ENCODE results near the gene PCGF3. TPM values are rescaled to one million over a fixed set of nuclear protein-coding genes. Genes with fewer than 3 reads are reported as not detected.
"Not testable (repeated sequence)": the region's sequence is repeated elsewhere in the genome, so short reads cannot be mapped to it uniquely, and the experiment has no call there.

PCGF3 gene
- total and polyA plus RNA-seq, 3 donors from 2014 or later = 37.3 to 84.8 (median 84.2) TPM

DNA sequence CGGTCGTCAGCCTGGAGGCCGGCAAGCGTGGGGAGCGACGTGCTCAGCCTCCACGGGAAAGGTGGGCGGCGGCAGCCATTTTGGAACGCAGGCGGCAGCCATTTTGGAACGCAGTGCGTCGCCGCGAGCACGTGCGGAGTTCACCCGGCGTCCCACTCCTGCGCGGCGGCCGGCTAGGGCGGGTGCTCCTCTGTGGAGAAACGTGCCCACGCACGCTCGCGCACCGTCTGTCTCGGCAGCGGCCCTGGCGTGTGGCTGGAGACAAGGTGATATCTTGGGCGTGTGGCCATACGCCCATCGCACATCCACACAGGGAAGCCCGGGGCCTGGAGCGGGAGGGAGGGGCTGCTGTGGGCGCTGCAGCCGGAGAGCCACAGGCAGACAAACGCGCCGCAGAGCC lies 99.2 kb downstream of the PCGF3 start:
- 47 to 74% methylated on average over 22 to 44 of the region's 44 CpGs for WGBS, 2 donors
- no peak overlapping the region for H3K27ac ChIP-seq
- no peaks in the 10 kb centered on the region for H3K9me3 ChIP-seq
- TF ChIP-seq, protein P1, sequence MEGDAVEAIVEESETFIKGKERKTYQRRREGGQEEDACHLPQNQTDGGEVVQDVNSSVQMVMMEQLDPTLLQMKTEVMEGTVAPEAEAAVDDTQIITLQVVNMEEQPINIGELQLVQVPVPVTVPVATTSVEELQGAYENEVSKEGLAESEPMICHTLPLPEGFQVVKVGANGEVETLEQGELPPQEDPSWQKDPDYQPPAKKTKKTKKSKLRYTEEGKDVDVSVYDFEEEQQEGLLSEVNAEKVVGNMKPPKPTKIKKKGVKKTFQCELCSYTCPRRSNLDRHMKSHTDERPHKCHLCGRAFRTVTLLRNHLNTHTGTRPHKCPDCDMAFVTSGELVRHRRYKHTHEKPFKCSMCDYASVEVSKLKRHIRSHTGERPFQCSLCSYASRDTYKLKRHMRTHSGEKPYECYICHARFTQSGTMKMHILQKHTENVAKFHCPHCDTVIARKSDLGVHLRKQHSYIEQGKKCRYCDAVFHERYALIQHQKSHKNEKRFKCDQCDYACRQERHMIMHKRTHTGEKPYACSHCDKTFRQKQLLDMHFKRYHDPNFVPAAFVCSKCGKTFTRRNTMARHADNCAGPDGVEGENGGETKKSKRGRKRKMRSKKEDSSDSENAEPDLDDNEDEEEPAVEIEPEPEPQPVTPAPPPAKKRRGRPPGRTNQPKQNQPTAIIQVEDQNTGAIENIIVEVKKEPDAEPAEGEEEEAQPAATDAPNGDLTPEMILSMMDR (IDR thresholded peaks at IDR 0.05) = no peak
- no peak for TF ChIP-seq POLR2A (IDR thresholded peaks at IDR 0.05)
- H3K4me1 ChIP-seq = no peaks in the 10 kb centered on the region
- intact Hi-C loops (cut with DNase I; ENCODE audit: low total_unique reads) = no loop called here
- peak overlapping the region; percentile 10 to 51 for H3K4me3 ChIP-seq
- no peaks in the 10 kb centered on the region for H3K27me3 ChIP-seq
- peak; percentile 64 for DNase-seq
- no peaks in the 10 kb centered on the region for H3K36me3 ChIP-seq (ENCODE audit: low read depth, missing control alignments)

DNA sequence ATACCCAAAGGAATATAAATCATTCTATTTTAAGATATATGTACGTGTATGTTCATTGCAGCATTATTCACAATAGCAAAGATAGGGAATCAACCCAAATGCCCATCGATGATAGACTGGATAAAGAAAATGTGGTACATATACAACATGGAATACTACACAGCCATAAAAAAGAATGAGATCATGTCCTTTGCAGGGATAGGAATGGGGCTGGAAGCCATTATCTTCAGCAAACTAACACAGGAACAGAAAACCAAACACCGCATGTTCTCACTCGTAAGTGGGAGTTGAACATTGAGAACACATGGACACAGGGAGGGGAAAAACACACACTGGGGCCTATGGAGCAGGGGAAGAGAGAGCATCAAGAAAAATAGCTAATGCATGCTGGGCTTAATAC lies 101.3 kb downstream of the PCGF3 start:
- H3K9me3 ChIP-seq; H3K27ac ChIP-seq; intact Hi-C loops (cut with DNase I; ENCODE audit: low total_unique reads); H3K36me3 ChIP-seq (ENCODE audit: low read depth, missing control alignments); DNase-seq; H3K27me3 ChIP-seq; H3K4me1 ChIP-seq; H3K4me3 ChIP-seq: not testable (repeated sequence)
- WGBS, 2 donors = 84 to 93% methylated on average over 4 of the region's 4 CpGs

DNA sequence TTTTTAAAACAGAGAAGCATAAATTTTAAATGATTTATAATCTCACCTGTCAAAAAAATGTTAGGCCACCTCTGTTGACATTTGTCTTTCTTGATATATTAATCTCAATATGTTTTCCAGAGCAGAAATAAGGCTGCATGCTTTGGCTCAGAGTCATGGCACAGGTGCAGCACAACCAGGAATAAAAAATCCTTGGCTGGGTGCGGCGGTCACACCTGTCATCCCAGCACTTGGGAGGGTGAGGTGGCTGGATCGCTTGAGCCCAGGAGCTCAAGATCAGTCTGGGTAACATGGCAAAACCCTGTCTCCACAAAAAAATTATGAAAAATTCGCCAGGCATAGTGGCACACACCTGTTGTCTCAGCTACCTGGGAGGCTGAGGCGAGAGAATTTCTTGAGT lies 102.2 kb downstream of the PCGF3 start:
- no peaks in the 10 kb centered on the region for H3K27me3 ChIP-seq
- no peak overlapping the region for H3K4me3 ChIP-seq
- no peaks in the 10 kb centered on the region for H3K4me1 ChIP-seq
- no peaks in the 10 kb centered on the region for H3K36me3 ChIP-seq (ENCODE audit: low read depth, missing control alignments)
- H3K27ac ChIP-seq = no peak overlapping the region
- intact Hi-C loops (cut with DNase I; ENCODE audit: low total_unique reads) = no loop called here
- DNase-seq = no peak
- WGBS, 2 donors = 87 to 89% methylated on average over 5 of the region's 5 CpGs
- TF ChIP-seq, protein P1 (IDR thresholded peaks at IDR 0.05) = no peak
- TF ChIP-seq POLR2A (IDR thresholded peaks at IDR 0.05) = no peak
- no peaks in the 10 kb centered on the region for H3K9me3 ChIP-seq

DNA sequence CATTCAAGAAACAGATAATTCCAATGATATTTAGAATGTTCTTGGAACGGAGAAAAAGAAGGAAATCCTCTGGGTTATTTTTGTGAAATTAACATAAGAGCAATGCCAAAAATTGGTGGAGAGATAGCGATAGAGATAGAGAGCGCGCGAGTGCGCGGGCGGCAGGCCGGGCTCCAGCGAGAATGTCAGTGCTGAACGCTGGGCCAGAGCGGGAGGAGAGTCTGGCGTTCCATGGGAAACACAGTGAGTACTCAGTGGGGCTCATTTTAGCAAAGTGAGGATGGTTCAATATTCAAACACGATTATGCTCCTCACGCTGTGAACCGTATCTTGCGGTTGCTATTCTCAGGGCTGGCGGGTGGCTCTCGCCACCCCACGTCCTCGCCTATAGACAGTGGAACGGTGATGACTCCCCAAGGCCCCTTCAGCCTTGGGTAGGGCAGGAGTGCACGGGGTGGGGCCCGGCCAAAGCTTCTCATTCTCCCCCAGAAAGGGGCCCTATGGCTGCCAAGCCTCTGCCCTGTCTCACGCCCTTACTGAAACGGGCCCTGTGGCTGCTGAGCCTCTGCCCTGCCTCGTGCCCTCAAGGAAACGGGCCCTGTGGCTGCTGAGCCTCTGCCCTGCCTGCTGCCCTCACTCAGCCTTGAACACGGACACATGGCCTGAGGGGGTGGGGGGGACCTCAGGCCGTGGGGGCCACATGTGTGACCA lies 103.4 kb downstream of the PCGF3 start:
- 72 to 78% methylated on average over 29 to 30 of the region's 30 CpGs for WGBS, 2 donors
- H3K36me3 ChIP-seq (ENCODE audit: low read depth, missing control alignments) = no peaks in the 10 kb centered on the region
- intact Hi-C loops (cut with DNase I; ENCODE audit: low total_unique reads) = no loop called here
- no peaks in the 10 kb centered on the region for H3K4me1 ChIP-seq
- H3K27me3 ChIP-seq = no peaks in the 10 kb centered on the region
- H3K4me3 ChIP-seq = no peak overlapping the region
- no peaks in the 10 kb centered on the region for H3K9me3 ChIP-seq
- H3K27ac ChIP-seq = no peak overlapping the region
- TF ChIP-seq, protein P1 (IDR thresholded peaks at IDR 0.05) = no peak
- no peak for TF ChIP-seq POLR2A (IDR thresholded peaks at IDR 0.05)
- no peak for DNase-seq

DNA sequence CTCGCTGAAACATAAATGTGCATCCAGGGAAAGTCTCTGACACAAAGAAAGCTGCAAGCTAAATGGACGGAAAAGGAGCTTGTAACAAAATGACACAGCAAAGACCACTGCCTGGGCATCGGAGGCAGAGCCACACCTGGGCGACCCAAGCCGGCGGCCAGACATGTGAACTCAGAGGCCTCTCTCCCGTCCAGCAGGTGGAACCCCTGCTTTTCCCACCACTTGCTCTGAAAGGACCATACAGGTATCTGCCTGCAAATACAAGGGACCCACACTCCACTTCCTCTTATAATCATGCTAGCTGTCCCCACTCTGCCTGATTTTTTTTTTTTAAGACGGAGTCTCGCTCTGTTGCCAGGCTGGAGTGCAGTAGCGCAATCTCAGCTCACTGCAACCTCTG lies 108.3 kb downstream of the PCGF3 start:
- intact Hi-C loops (cut with DNase I; ENCODE audit: low total_unique reads) = no loop called here
- 69 to 70% methylated on average over 10 of the region's 10 CpGs for WGBS, 2 donors
- no peaks in the 10 kb centered on the region for H3K9me3 ChIP-seq
- H3K4me3 ChIP-seq = no peak overlapping the region
- no peak overlapping the region for H3K27ac ChIP-seq
- no peaks in the 10 kb centered on the region for H3K27me3 ChIP-seq
- no peaks in the 10 kb centered on the region for H3K36me3 ChIP-seq (ENCODE audit: low read depth, missing control alignments)
- no peaks in the 10 kb centered on the region for H3K4me1 ChIP-seq
- TF ChIP-seq, protein P1 (IDR thresholded peaks at IDR 0.05) = no peak
- no peak for TF ChIP-seq POLR2A (IDR thresholded peaks at IDR 0.05)
- no peak for DNase-seq

All from testis (tissue), 3 donors.